H1 (cell line): ENCODE measurements around the gene PTPN21. TPM values are rescaled to one million over a fixed set of nuclear protein-coding genes. Genes with fewer than 3 reads are reported as not detected.

Experiments used
- CBX8 ChIP-seq: fragments of 300-800, 300-1000 bp; sonication (generic); IDR thresholded peaks from 2 replicates; pipeline ENCODE4 v1.7.1; 2016; ENCODE audit warnings: low read depth, low read length, borderline replicate concordance
- CHD1 ChIP-seq: IDR thresholded peaks from 2 replicates; pipeline ENCODE4 v1.6.1; 2012; ENCODE audit warnings: low read depth, low read length, improper control_type of control experiment
- CTCF ChIP-seq, 3 experiments: IDR thresholded peaks; 1 replicate in 2 of 3; 2 replicates in 1 of 3; pipeline versions ENCODE4 v1.5.1 to v1.6.1; 2011; ENCODE audit warnings: low read length in 3 of 3, mild to moderate bottlenecking in 3 of 3, inconsistent platforms in 2 of 3, low read depth in 1 of 3, moderate library complexity in 1 of 3; ENCODE audit not compliant: insufficient read depth in 1 of 3; ENCODE audit errors: control extremely low read depth in 1 of 3
- EGR1 ChIP-seq: IDR thresholded peaks from 2 replicates; pipeline ENCODE4 v1.6.1; 2011; ENCODE audit warnings: low read depth, low read length, borderline replicate concordance
- GABPA ChIP-seq: IDR thresholded peaks from 2 replicates; pipeline ENCODE4 v1.6.1; 2011; ENCODE audit warnings: mild to moderate bottlenecking, low read length, moderate library complexity, borderline replicate concordance; ENCODE audit not compliant: insufficient read depth
- KDM5A ChIP-seq: fragments of 200-600 bp; IDR thresholded peaks from 2 replicates; pipeline ENCODE4 v1.7.1; 2012; ENCODE audit warnings: mild to moderate bottlenecking, low read length, inconsistent platforms, mixed read lengths
- NRF1 ChIP-seq: IDR thresholded peaks from 2 replicates; pipeline ENCODE4 v1.6.1; 2011; ENCODE audit warnings: mild to moderate bottlenecking, low read depth, low read length, improper control_type of control experiment
- RFX5 ChIP-seq: IDR thresholded peaks from 2 replicates; pipeline ENCODE4 v1.6.1; 2011; ENCODE audit warnings: low read depth, low read length, improper control_type of control experiment, borderline replicate concordance
- SP1 ChIP-seq: IDR thresholded peaks from 2 replicates; pipeline ENCODE4 v1.6.1; 2011; ENCODE audit warnings: low read depth, low read length
- TBP ChIP-seq: IDR thresholded peaks from 2 replicates; pipeline ENCODE4 v1.6.1; 2011; ENCODE audit warnings: low read depth, low read length, improper control_type of control experiment
- TCF12 ChIP-seq: IDR thresholded peaks from 2 replicates; pipeline ENCODE4 v1.6.1; 2011; ENCODE audit warnings: low read depth, mild to moderate bottlenecking, low read length
- TEAD4 ChIP-seq: IDR thresholded peaks from 2 replicates; pipeline ENCODE4 v1.6.1; 2012; ENCODE audit warnings: low read depth, low read length, inconsistent platforms, mixed read lengths
- ZNF274 ChIP-seq: IDR thresholded peaks from 2 replicates; pipeline ENCODE4 v1.7.0; 2012; ENCODE audit warnings: low read length, borderline replicate concordance; ENCODE audit errors: extremely low read depth
- polyA plus RNA-seq, 7 experiments: library from polyadenylated mRNA; depleted of rRNA in 3 of 7; stranded (reverse) in 5 of 7; unstranded in 2 of 7; fragments of >200 nt in 5 of 7; fragments of 200-250 nt in 2 of 7; gene quantifications; 1 replicate in 5 of 7; 2 replicates in 1 of 7; 4 replicates in 1 of 7; pipeline versions ENCODE4 v1.2.1 to v1.2.3, GENCODE V29; 2011 to 2013; ENCODE audit warnings: missing spikeins in 2 of 7, mixed read lengths in 2 of 7
- total RNA-seq: library from RNA; stranded (reverse); fragmentation: NEBNext Ultra II Directional; extraction: Animal tissue kit (Norgen Biotek cat#: 25700); gene quantifications from 2 replicates; pipeline ENCODE4 v1.2.1, GENCODE V29; 2021

PTPN21 gene
- total and polyA plus RNA-seq, 2 of the 8 experiments (the other 6 are each of a cell fraction or from before 2014, with no cell fraction given), result 6.5 to 16.1 TPM

GRCh38 chr14:88554457-88555286, at the start of gene PTPN21 (continued):
- no peak for TF ChIP-seq TCF12
- no peak for TF ChIP-seq NRF1
- TF ChIP-seq GABPA, result no peak
- TF ChIP-seq SP1, result no peak
- no peak for TF ChIP-seq KDM5A
- TF ChIP-seq TBP, result peak; percentile 32; the same call in 1 of the 2 replicates
- no peak; the same call in 1 of the 2 replicates for TF ChIP-seq EGR1
- TF ChIP-seq CHD1, result no peak
- peak; percentile 89 for TF ChIP-seq TEAD4
- TF ChIP-seq CTCF (IDR thresholded peaks at IDR 0.05; ENCODE audit: control extremely low read depth in 1 of 3, insufficient read depth in 1 of 3, low read depth in 1 of 3, low read length in 3 of 3), result no peak
- no peak for TF ChIP-seq ZNF274
- no peak for TF ChIP-seq RFX5
- TF ChIP-seq CBX8, result no peak
